HepG2 (cell line): ENCODE results near the gene TBC1D20. TPM values are rescaled to one million over a fixed set of nuclear protein-coding genes. Genes with fewer than 3 reads are reported as not detected.

ENCODE experiments used
- AGO1 ChIP-seq: fragments of 200-400 bp; formaldehyde crosslinking; IDR thresholded peaks from 2 replicates; pipeline ENCODE4 v1.6.1; 2017; ENCODE audit warnings: mild to moderate bottlenecking, low read depth, low read length, moderate library complexity; ENCODE audit not compliant: poor library complexity, severe bottlenecking
- ATF1 ChIP-seq: IDR thresholded peaks from 2 replicates; pipeline ENCODE4 v1.6.1; 2016; ENCODE audit warnings: mild to moderate bottlenecking, control low read depth
- FOXK2 ChIP-seq: fragments of 450-650 bp; IDR thresholded peaks from 2 replicates; pipeline ENCODE4 v1.6.1; 2016
- GMEB1 ChIP-seq: sonication (generic); formaldehyde crosslinking; IDR thresholded peaks from 2 replicates; pipeline ENCODE4 v1.5.1; 2020; ENCODE audit warnings: missing genetic modification reagents, mild to moderate bottlenecking, borderline replicate concordance
- KDM1A ChIP-seq: IDR thresholded peaks from 2 replicates; pipeline ENCODE4 v1.6.1; 2016; ENCODE audit warnings: missing compliant biosample characterization
- MZF1 ChIP-seq: sonication (generic); formaldehyde crosslinking; IDR thresholded peaks from 2 replicates; pipeline ENCODE4 v1.8.1; 2023; ENCODE audit warnings: mild to moderate bottlenecking, missing genetic modification reagents, borderline replicate concordance
- NR2C2 ChIP-seq: sonication (generic); formaldehyde crosslinking; IDR thresholded peaks from 2 replicates; pipeline ENCODE4 v1.4.0; 2020; ENCODE audit warnings: missing genetic modification reagents, mild to moderate bottlenecking, moderate library complexity, borderline replicate concordance
- SRSF1 ChIP-seq: fragments of 200-400 bp; formaldehyde crosslinking; optimal IDR thresholded peaks from 2 replicates; pipeline ENCODE3; 2017; ENCODE audit warnings: mild to moderate bottlenecking, low read depth, low read length, moderate library complexity
- ZBTB21 ChIP-seq: sonication (generic); formaldehyde crosslinking; IDR thresholded peaks from 2 replicates; pipeline ENCODE4 v1.4.0; 2020; ENCODE audit warnings: missing genetic modification reagents
- ZNF234 ChIP-seq: sonication (generic); formaldehyde crosslinking; conservative IDR thresholded peaks from 2 replicates; pipeline ENCODE4 v1.5.1; 2020; ENCODE audit warnings: mild to moderate bottlenecking, missing genetic modification reagents
- ZNF740 ChIP-seq: sonication (generic); formaldehyde crosslinking; IDR thresholded peaks from 2 replicates; pipeline ENCODE4 v1.4.0; 2020; ENCODE audit warnings: missing genetic modification reagents
- ZNF879 ChIP-seq: sonication (generic); formaldehyde crosslinking; IDR thresholded peaks from 2 replicates; pipeline ENCODE4 v1.8.1; 2023; ENCODE audit warnings: missing genetic modification reagents
- polyA plus RNA-seq, 8 experiments: library from polyadenylated mRNA; depleted of rRNA in 3 of 8; stranded (reverse) in 7 of 8; unstranded in 1 of 8; fragments of >200 nt; fragmentation: Illumina TruSeq in 4 of 8; extraction: Trizol in 4 of 8; gene quantifications; 2 replicates each; pipeline versions ENCODE4 v1.2.1 to v1.2.3, GENCODE V29; 2011 to 2016; ENCODE audit warnings: low read depth in 4 of 8, missing spikeins in 1 of 8, mixed read lengths in 1 of 8; ENCODE audit not compliant: insufficient read depth in 1 of 8
- total RNA-seq, 5 experiments: library from RNA; depleted of rRNA; stranded (reverse); fragments of >200 nt; fragmentation: Illumina TruSeq; extraction: Trizol; gene quantifications; 2 replicates each; pipeline ENCODE4 v1.2.3, GENCODE V29; 2016; ENCODE audit warnings: low read depth in 1 of 5
- TF ChIP-seq, protein P1 (sequence below): sonication (generic); formaldehyde crosslinking; IDR thresholded peaks from 2 replicates; pipeline ENCODE4 v1.5.0; 2020; ENCODE audit warnings: mild to moderate bottlenecking, missing genetic modification reagents, moderate library complexity
- TF ChIP-seq, protein P2 (sequence below): IDR thresholded peaks from 2 replicates; pipeline ENCODE4 v1.6.1; 2016; ENCODE audit warnings: missing compliant biosample characterization, missing genetic modification reagents, borderline replicate concordance
- TF ChIP-seq, protein P3 (sequence below): sonication (generic); formaldehyde crosslinking; IDR thresholded peaks from 2 replicates; pipeline ENCODE4 v1.5.1; 2020; ENCODE audit warnings: mild to moderate bottlenecking, missing genetic modification reagents
- TF ChIP-seq, protein P4 (sequence below): sonication (generic); formaldehyde crosslinking; IDR thresholded peaks from 2 replicates; pipeline ENCODE4 v1.5.1; 2020; ENCODE audit warnings: mild to moderate bottlenecking, missing genetic modification reagents, moderate library complexity

Gene TBC1D20
- total and polyA plus RNA-seq, 2 of the 13 experiments (the other 11 are each of a cell fraction or from before 2014, with no cell fraction given), result 36.6 to 47.1 TPM

DNA sequence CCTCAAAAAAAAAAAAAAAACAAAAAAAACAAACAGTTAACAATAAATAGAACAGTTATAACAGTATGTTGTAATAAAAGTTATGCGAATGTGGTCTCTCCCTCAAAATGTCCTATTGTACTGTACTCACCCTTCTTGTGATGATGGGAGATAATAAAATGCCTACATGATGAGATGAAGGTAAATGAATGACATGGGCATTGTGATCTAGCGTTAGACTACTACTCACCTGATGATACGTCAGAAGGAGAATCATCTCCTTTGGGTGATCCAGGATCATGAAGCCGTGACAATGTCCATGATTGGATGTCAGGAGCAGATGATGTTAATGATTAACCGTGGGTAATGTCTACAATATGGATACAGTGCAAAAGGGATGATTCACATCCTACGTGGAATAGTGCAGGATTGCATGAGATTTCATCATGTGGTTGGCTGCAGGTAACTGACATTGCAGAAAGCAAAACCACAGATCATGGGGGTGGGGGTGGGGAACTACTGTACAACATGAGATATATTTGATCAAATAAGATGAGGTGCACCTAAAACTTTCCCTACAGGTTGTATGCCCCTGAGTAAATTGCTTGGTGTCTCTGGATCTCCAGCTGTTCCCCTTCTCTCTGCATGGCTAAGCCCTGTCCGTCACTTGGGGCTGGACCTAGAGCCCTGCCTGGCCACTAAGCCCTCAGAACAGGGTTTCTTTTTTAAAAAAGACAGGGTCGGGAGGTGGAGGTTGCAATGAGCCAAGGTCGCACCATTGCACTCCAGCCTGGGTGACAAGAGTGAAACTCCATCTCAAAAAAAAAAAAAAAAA is 60.4 kb downstream of the TBC1D20 start (continued):
- TF ChIP-seq, protein P1, sequence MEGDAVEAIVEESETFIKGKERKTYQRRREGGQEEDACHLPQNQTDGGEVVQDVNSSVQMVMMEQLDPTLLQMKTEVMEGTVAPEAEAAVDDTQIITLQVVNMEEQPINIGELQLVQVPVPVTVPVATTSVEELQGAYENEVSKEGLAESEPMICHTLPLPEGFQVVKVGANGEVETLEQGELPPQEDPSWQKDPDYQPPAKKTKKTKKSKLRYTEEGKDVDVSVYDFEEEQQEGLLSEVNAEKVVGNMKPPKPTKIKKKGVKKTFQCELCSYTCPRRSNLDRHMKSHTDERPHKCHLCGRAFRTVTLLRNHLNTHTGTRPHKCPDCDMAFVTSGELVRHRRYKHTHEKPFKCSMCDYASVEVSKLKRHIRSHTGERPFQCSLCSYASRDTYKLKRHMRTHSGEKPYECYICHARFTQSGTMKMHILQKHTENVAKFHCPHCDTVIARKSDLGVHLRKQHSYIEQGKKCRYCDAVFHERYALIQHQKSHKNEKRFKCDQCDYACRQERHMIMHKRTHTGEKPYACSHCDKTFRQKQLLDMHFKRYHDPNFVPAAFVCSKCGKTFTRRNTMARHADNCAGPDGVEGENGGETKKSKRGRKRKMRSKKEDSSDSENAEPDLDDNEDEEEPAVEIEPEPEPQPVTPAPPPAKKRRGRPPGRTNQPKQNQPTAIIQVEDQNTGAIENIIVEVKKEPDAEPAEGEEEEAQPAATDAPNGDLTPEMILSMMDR (CRISPR knock-in tag), result no peak
- TF ChIP-seq GMEB1 (CRISPR knock-in tag) (peak; percentile 55; the same call in 1 of the 2 replicates), KDM1A (CRISPR knock-in tag) (0 out of 2 replicates have a peak, but pooled peaks have one; percentile 6), ZNF234 (CRISPR knock-in tag) (no peak), AGO1 (no peak), ZNF879 (no peak), NR2C2 (CRISPR knock-in tag) (peak; percentile 72), ZBTB21 (CRISPR knock-in tag) (peak; percentile 96), ATF1 (CRISPR knock-in tag) (peak; percentile 96), SRSF1 (no peak), FOXK2 (peak; percentile 64), MZF1 (CRISPR knock-in tag) (no peak), ZNF740 (no peak)
- TF ChIP-seq, protein P2, sequence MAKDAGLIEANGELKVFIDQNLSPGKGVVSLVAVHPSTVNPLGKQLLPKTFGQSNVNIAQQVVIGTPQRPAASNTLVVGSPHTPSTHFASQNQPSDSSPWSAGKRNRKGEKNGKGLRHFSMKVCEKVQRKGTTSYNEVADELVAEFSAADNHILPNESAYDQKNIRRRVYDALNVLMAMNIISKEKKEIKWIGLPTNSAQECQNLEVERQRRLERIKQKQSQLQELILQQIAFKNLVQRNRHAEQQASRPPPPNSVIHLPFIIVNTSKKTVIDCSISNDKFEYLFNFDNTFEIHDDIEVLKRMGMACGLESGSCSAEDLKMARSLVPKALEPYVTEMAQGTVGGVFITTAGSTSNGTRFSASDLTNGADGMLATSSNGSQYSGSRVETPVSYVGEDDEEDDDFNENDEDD (CRISPR knock-in tag), result peak; percentile 9; the same call in 1 of the 2 replicates
- TF ChIP-seq, protein P3, sequence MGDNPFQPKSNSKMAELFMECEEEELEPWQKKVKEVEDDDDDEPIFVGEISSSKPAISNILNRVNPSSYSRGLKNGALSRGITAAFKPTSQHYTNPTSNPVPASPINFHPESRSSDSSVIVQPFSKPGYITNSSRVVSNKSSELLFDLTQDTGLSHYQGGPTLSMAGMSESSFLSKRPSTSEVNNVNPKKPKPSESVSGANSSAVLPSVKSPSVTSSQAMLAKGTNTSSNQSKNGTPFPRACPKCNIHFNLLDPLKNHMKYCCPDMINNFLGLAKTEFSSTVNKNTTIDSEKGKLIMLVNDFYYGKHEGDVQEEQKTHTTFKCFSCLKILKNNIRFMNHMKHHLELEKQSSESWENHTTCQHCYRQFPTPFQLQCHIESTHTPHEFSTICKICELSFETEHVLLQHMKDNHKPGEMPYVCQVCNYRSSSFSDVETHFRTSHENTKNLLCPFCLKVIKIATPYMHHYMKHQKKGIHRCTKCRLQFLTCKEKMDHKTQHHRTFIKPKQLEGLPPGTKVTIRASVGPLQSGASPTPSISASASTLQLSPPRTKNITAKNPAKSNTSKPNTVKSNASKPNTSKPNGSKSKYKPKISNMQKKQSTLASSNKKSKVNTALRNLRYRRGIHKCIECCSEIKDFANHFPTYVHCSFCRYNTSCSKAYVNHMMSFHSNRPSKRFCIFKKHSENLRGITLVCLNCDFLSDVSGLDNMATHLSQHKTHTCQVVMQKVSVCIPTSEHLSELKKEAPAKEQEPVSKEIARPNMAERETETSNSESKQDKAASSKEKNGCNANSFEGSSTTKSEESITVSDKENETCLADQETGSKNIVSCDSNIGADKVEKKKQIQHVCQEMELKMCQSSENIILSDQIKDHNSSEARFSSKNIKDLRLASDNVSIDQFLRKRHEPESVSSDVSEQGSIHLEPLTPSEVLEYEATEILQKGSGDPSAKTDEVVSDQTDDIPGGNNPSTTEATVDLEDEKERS, result no peak; the same call in none of the 2 replicates
- TF ChIP-seq, protein P4, sequence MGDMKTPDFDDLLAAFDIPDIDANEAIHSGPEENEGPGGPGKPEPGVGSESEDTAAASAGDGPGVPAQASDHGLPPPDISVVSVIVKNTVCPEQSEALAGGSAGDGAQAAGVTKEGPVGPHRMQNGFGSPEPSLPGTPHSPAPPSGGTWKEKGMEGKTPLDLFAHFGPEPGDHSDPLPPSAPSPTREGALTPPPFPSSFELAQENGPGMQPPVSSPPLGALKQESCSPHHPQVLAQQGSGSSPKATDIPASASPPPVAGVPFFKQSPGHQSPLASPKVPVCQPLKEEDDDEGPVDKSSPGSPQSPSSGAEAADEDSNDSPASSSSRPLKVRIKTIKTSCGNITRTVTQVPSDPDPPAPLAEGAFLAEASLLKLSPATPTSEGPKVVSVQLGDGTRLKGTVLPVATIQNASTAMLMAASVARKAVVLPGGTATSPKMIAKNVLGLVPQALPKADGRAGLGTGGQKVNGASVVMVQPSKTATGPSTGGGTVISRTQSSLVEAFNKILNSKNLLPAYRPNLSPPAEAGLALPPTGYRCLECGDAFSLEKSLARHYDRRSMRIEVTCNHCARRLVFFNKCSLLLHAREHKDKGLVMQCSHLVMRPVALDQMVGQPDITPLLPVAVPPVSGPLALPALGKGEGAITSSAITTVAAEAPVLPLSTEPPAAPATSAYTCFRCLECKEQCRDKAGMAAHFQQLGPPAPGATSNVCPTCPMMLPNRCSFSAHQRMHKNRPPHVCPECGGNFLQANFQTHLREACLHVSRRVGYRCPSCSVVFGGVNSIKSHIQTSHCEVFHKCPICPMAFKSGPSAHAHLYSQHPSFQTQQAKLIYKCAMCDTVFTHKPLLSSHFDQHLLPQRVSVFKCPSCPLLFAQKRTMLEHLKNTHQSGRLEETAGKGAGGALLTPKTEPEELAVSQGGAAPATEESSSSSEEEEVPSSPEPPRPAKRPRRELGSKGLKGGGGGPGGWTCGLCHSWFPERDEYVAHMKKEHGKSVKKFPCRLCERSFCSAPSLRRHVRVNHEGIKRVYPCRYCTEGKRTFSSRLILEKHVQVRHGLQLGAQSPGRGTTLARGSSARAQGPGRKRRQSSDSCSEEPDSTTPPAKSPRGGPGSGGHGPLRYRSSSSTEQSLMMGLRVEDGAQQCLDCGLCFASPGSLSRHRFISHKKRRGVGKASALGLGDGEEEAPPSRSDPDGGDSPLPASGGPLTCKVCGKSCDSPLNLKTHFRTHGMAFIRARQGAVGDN, result no peak
